NT2/D1 (cell line): Measurements from ENCODE around the gene KRTAP6-1.

Experiments used
- YY1 ChIP-seq: IDR thresholded peaks from 2 replicates; pipeline ENCODE4 v1.6.1; 2011; ENCODE audit not compliant: insufficient read length, insufficient read depth
- ZNF274 ChIP-seq: IDR thresholded peaks from 2 replicates; pipeline ENCODE4 v1.6.1; 2011; ENCODE audit warnings: mild to moderate bottlenecking, low read depth, low read length

DNA sequence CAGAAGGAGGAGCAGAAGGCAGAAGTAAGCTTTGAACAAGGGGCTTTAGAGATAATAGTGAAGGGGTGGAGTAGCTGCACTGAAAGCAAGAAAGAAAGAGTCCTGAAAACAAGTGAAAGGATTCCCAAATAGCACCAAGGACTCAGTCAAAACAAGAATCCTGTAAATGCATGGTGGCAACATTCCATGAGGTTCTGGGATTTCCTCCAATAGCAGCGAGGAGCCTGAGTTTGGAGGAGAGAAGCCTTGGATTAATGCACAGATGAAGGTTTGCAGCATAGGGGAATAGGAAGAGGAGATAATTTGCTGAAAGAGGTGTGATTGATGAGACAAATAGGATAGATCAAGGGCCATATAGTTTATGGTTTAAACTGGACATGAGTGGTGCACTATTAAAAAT is 34.4 kb downstream of the KRTAP6-1 start:
- TF ChIP-seq ZNF274 (no peak), YY1 (no peak)
